ENCODE measurements around the gene ARL2. TPM values are rescaled to one million over a fixed set of nuclear protein-coding genes. Genes with fewer than 3 reads are reported as not detected.
"Not testable (repeated sequence)": the region's sequence is repeated elsewhere in the genome, so short reads cannot be mapped to it uniquely, and the experiment has no call there.

ARL2 gene
- total RNA-seq, 2 experiments from 2014 or later: 114 TPM

DNA sequence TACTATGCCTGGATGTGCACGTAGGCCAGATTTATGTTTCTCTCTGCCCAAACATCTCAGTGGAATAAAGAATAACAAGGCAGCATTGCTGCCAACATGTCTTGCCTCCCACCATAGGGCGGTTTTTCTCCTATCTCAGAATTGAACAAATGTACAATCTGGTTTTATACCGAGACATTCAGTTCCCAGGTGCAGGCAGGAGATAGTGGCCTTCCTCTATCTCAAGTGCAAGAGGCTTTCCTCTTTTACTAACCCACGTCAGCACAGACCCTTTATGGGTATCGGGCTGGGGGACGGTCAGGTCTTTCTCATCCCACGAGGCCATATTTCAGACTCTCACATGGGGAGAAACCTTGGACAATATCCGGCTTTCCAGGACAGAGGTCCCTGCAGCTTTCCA is 9.5 kb downstream of the ARL2 start:
- not testable (repeated sequence) for H3K27me3 Mint-ChIP-seq, H3K4me3 Mint-ChIP-seq, H3K36me3 Mint-ChIP-seq, H3K9me3 Mint-ChIP-seq, H3K27ac Mint-ChIP-seq, DNase-seq
- H3K4me1 Mint-ChIP-seq: peaks cover 12% of the 10 kb centered on the region

DNA sequence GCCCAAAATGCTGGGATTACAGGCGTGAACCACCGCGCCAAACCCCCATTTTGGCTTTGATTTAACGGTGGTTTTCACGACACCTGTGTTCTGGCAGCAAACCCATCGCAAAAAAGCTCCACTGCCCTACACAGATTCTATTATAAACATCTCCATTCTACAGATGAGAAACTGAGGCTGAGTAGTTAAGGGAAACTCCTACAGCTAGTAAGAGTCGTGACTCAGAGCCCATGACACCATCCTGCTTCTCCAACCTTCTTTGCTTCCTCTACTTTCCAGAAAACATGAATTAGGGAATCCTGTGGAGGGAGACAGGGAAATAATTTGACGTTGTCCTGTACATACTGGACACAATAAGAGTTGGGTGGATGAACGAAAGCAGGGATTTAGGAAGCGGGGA is 12.8 kb downstream of the ARL2 start:
- Mint-ChIP-seq H3K27ac (peak overlapping the region; percentile 80), H3K36me3 (peaks cover under 1% of the 10 kb centered on the region), H3K27me3 (no peaks in the 10 kb centered on the region), H3K4me3 (peak overlapping the region; percentile 73), H3K9me3 (no peaks in the 10 kb centered on the region), H3K4me1 (peaks cover 16% of the 10 kb centered on the region)
- DNase-seq: no peak

DNA sequence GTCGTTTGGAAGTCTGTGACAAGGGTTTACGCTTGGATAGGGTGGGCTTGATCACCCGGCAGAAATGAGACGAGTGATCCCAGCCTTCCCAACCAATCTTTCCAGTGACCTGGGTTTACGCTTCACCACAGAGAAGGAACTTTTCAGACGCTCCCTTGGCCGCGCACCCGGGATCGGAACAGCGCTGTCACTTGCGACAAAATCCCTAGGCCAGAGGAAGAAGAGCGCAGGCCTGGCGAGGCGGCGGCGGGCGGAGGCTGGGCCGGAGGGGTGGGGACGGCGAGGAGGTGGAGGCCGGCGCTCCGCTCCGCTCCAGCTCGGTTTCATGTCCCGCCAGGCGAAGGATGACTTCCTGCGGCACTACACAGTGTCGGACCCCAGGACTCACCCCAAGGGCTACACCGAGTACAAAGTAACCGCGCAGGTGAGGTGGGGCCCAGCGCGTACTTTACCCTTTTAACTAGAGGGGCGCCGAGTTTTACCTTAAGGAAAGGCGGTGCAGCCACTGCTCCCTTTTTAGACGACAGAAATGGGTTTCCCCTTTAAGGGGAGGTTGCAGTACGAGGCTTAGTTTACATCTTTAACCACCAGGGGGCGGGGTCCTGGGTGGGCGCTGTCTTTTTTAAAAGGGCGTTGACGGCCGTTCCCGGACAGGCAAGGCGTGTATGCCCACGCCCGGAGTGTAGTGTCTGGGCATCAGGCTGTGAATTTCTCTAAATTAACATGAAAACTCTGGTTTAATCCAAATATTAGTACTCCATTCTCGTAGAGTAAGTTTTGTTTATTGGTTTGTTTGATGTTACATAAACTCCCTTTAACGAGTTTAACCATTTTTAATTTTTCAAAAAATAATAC is 13.5 kb downstream of the ARL2 start, which contains the start of gene SNX15:
Gene SNX15, plus strand, starts transcription at position 227 of the 855 bp plus-strand sequence. Its CDS starts 99 bp downstream, at position 326.
- Mint-ChIP-seq H3K27ac (peak within 1 kb of the TSS; percentile 80), H3K4me1 (peaks cover 16% of the 10 kb centered on the region), H3K27me3 (no peaks in the 10 kb centered on the region), H3K4me3 (peak within 1 kb of the TSS; percentile 73), H3K9me3 (no peaks in the 10 kb centered on the region), H3K36me3 (peaks cover 1% of the 10 kb centered on the region)
- DNase-seq: peak; percentile 87

DNA sequence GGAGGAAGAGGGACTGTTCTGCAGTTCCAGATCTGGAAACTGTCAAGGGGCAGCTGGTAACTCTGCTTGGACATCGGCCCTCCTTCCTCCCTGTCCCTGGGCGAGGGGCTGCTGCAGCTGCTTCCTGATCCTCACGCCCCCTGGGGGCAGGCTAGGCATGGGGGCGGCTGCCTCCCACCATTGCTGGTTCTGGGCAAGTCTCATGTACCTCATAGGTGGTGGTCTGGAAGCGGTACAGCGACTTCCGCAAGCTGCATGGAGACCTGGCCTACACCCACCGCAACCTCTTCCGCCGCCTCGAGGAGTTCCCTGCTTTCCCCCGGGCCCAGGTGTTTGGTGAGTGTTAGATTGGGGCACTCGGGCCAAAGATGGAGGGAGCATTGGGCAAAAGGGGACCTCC is 18.3 kb downstream of the ARL2 start:
- Mint-ChIP-seq H3K27ac (no peak overlapping the region), H3K27me3 (no peaks in the 10 kb centered on the region), H3K36me3 (peaks cover 1% of the 10 kb centered on the region), H3K4me1 (peaks cover 12% of the 10 kb centered on the region), H3K4me3 (no peak overlapping the region), H3K9me3 (no peaks in the 10 kb centered on the region)
- no peak for DNase-seq

DNA sequence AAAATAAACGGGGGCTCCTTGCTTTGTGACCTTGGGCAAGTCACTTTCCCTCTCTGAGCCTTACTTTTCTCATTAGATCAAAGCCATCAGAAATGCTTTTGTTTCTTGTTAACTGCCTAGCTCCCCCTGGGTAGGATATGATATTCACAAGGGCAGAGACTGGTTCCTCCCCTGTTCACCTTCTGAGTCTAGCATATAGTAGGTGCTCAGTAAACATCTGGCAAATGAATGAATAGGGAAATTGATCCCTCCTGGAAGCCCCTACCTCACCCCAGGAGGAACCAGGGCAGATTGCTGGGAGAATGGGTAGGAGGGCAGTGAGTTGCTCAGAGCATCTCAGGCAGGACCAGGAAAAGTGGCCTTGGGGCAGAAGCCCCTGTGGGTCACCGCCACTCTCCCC is 20.5 kb downstream of the ARL2 start:
- H3K4me1 Mint-ChIP-seq: no peaks in the 10 kb centered on the region

DNA sequence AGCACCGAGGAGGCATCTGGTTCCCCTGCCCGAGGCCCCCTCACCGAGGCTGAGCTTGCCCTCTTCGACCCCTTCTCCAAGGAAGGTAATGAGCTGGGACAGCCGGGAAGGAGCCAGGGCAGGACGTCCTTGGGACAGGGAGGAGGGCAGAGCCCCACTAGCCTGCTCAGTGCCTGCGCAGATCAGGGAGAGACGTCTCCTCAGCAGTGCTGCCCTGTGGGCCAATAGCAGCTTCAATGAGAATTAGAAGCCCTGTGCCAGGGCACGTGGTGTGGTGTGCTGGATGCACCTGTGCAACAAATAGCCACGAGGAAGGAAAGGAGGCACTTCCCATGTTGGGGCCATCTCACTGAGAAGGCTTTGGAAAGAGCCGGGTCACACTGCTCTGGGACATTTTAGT is 21.6 kb downstream of the ARL2 start:
- H3K27ac Mint-ChIP-seq: no peak overlapping the region
- no peak for DNase-seq
- peaks cover 1% of the 10 kb centered on the region for H3K36me3 Mint-ChIP-seq
- H3K9me3 Mint-ChIP-seq: no peaks in the 10 kb centered on the region
- no peak overlapping the region for H3K4me3 Mint-ChIP-seq
- no peaks in the 10 kb centered on the region for H3K27me3 Mint-ChIP-seq
- H3K4me1 Mint-ChIP-seq: peaks cover 2% of the 10 kb centered on the region

More for the DNA sequence above, 20.5 kb downstream of the ARL2 start:
- no peaks in the 10 kb centered on the region for H3K9me3 Mint-ChIP-seq
- H3K27ac Mint-ChIP-seq: no peak overlapping the region
- peaks cover 1% of the 10 kb centered on the region for H3K36me3 Mint-ChIP-seq
- H3K27me3 Mint-ChIP-seq: no peaks in the 10 kb centered on the region
- no peak overlapping the region for H3K4me3 Mint-ChIP-seq
- DNase-seq: no peak

DNA sequence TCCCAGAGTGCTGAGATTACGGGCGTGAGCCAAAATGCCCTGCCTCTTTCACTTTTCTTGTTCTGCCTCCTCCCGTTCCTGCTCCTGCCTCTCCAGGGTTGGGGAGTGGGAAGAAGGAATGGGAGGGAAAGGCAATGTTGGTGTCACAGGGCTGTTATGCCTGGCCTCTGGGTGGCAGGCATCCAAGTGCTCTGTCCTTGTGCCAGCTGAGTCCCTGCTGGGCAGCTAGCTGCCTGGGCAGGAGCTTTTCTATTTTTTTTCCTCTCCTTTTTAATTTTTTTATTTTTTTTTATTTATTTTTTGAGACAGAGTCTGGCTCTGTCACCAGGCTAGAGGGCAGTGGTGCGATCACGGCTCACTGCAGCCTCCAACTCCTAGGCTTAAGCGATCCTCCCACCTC is 23.0 kb downstream of the ARL2 start:
- H3K27ac Mint-ChIP-seq: no peak overlapping the region
- H3K4me3 Mint-ChIP-seq: no peak overlapping the region
- H3K36me3 Mint-ChIP-seq: no peaks in the 10 kb centered on the region
- H3K9me3 Mint-ChIP-seq: no peaks in the 10 kb centered on the region
- H3K4me1 Mint-ChIP-seq: peaks cover 5% of the 10 kb centered on the region
- H3K27me3 Mint-ChIP-seq: no peaks in the 10 kb centered on the region
- DNase-seq: no peak

DNA sequence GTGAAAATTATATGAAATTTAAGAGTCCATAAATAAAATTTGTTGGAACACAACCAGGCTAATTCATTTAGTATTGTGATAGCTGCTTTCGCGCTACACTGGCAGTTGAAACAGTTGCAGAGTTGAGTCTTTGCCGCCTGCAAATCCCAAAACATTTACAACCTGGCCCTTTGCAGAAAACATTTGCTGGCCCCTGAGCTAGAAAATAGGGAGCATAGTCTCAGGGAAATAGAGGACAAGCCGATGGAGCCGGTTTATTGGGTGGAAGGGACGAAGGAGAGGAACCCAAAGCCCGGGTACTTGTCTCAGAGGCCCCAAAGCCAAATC is 26.5 kb downstream of the ARL2 start:
- Mint-ChIP-seq H3K4me3 (peak overlapping the region; percentile 83), H3K27ac (peak overlapping the region; percentile 93), H3K27me3 (no peaks in the 10 kb centered on the region), H3K9me3 (no peaks in the 10 kb centered on the region), H3K36me3 (peaks cover 11% of the 10 kb centered on the region), H3K4me1 (peaks cover 11% of the 10 kb centered on the region)
- no peak for DNase-seq

DNA sequence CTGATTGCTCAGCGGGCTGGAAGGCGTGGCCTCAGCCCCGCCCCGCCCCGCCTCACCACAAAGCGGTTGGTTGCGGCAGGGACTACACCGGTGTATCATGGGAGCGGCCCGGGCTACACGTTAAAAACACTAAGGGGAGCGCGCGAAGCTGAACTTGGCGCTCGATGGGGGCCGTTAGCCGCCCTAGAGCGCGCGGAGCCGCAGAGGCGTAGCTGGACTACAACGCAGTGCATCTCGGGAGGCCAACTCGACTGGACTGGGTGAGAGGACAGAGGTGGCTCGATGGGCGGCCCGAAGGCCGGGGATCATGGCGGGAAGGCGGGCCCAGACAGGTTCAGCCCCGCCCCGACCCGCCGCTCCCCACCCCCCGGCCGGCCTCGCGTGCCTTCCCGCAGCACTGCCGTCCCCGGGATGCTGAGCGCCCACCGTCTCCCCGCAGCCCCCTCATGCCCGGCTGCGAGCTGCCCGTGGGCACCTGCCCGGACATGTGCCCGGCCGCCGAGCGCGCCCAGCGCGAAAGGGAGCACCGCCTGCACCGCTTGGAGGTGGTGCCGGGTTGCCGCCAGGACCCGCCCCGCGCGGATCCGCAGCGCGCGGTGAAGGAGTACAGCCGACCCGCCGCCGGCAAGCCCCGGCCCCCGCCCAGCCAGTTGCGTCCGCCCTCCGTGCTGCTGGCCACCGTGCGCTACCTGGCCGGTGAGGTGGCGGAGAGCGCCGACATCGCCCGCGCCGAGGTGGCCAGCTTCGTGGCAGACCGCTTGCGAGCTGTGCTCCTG is 27.1 kb downstream of the ARL2 start, which contains the start of gene SAC3D1:
Gene SAC3D1, plus strand, starts transcription at position 364 of the 776 bp plus-strand sequence. Its CDS starts 83 bp downstream, at position 447.
- H3K9me3 Mint-ChIP-seq: no peaks in the 10 kb centered on the region

DNA sequence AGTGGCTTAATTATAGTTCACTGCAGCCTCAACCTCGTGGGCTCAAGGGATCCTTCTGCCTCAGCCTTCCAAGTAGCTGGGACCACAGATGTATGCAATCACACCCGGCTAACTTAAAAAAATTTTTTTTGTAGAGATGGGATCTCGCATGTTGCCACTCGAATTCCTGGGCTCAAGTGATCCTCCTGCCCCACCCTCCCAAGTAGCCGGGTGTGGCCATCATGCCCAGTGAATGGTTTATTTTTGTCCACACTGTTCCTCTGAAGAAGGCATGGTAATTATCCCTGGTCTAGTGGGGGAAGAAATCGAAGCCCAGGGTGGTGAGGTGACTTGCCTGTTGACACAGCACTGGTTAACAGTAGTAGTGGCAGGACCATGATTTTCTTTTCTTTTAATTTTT is 28.9 kb downstream of the ARL2 start:
- H3K27me3 Mint-ChIP-seq: no peaks in the 10 kb centered on the region
- peaks cover 24% of the 10 kb centered on the region for H3K4me1 Mint-ChIP-seq
- H3K4me3 Mint-ChIP-seq: peak overlapping the region; percentile 88
- no peak overlapping the region for H3K27ac Mint-ChIP-seq
- no peaks in the 10 kb centered on the region for H3K9me3 Mint-ChIP-seq
- peaks cover 11% of the 10 kb centered on the region for H3K36me3 Mint-ChIP-seq
- DNase-seq: no peak

More for the DNA sequence above, 27.1 kb downstream of the ARL2 start, which contains the start of gene SAC3D1:
- Mint-ChIP-seq H3K4me3 (peak within 1 kb of the TSS; percentile 88), H3K4me1 (peaks cover 11% of the 10 kb centered on the region), H3K27ac (peak within 1 kb of the TSS; percentile 93), H3K36me3 (peaks cover 11% of the 10 kb centered on the region), H3K27me3 (no peaks in the 10 kb centered on the region)
- DNase-seq: peak; percentile 93

DNA sequence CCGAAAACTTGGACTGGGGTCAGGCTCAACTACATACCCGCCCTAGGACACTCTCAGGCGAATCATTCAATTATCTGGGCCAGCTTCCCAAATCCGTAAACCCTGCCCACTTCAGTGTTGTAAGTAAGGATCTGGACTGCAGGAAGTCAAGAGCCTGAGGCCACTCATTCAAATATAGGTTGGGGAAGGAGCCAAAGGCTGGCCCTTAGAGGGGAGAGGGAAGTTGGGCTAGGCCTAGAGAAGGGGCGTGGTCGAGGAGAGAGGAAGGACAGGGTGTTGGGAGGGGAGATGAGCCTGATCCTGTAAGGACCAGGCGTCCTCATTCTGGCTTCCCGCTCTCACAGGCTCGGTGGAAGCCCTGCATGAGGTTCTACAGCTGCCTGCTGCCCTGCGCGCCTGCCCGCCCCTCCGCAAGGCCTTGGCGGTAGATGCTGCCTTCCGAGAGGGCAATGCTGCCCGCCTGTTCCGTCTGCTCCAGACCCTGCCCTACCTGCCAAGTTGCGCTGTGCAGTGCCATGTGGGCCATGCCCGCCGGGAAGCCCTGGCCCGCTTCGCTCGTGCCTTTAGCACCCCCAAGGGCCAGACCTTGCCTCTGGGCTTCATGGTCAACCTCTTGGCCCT is 30.0 kb downstream of the ARL2 start:
- peaks cover 11% of the 10 kb centered on the region for H3K36me3 Mint-ChIP-seq
- no peaks in the 10 kb centered on the region for H3K27me3 Mint-ChIP-seq
- no peak overlapping the region for H3K4me3 Mint-ChIP-seq

DNA sequence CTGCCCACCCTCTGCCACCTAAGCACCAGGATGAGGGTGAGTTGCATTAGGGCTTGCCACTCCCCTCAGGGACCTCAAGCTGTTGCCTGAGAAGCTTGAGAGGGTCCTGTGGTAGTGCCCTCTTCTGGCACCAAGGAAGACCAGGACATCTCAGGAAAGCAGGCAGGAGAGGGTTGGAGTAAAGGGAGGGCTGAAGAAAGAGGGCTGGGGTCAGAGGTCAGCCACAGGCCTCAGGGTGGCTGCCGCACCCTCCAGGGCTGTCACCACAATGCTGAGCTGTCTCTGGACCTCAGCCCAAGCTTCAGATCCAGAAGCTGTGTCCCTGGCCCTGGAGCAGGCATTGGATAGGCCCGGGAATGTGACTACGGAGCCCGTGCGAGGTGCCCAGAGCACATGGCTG is 31.1 kb downstream of the ARL2 start:
- no peak for DNase-seq
- Mint-ChIP-seq H3K27ac (no peak overlapping the region), H3K36me3 (peaks cover 11% of the 10 kb centered on the region), H3K4me1 (peaks cover 27% of the 10 kb centered on the region), H3K27me3 (no peaks in the 10 kb centered on the region), H3K9me3 (no peaks in the 10 kb centered on the region), H3K4me3 (no peak overlapping the region)

More for the DNA sequence above, 30.0 kb downstream of the ARL2 start:
- H3K9me3 Mint-ChIP-seq: no peaks in the 10 kb centered on the region
- no peak overlapping the region for H3K27ac Mint-ChIP-seq
- DNase-seq: no peak
- H3K4me1 Mint-ChIP-seq: peaks cover 27% of the 10 kb centered on the region

DNA sequence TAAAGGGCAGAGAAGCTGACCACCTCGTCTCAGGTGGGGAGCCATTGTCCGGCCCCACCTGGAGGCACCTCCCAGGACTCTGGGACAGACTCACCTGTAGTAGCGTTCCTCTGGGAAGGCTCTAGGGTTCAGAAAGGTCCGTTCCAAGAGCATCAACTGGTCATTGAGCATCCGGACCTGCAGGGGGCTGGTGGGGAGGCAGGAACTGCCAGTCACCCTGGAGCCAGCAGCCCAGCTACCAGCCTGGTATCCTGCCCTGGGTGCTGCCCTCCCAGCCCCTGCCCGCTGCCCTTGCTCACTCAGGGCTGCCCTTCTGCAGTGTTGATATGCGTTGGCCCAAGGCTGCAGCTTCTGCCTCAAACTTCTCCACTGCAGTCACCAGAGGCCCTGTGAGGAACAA is 31.8 kb downstream of the ARL2 start:
- DNase-seq: no peak
- Mint-ChIP-seq H3K9me3 (no peaks in the 10 kb centered on the region), H3K4me3 (no peak overlapping the region), H3K27me3 (no peaks in the 10 kb centered on the region), H3K36me3 (peaks cover 11% of the 10 kb centered on the region), H3K27ac (no peak overlapping the region), H3K4me1 (peaks cover 25% of the 10 kb centered on the region)

DNA sequence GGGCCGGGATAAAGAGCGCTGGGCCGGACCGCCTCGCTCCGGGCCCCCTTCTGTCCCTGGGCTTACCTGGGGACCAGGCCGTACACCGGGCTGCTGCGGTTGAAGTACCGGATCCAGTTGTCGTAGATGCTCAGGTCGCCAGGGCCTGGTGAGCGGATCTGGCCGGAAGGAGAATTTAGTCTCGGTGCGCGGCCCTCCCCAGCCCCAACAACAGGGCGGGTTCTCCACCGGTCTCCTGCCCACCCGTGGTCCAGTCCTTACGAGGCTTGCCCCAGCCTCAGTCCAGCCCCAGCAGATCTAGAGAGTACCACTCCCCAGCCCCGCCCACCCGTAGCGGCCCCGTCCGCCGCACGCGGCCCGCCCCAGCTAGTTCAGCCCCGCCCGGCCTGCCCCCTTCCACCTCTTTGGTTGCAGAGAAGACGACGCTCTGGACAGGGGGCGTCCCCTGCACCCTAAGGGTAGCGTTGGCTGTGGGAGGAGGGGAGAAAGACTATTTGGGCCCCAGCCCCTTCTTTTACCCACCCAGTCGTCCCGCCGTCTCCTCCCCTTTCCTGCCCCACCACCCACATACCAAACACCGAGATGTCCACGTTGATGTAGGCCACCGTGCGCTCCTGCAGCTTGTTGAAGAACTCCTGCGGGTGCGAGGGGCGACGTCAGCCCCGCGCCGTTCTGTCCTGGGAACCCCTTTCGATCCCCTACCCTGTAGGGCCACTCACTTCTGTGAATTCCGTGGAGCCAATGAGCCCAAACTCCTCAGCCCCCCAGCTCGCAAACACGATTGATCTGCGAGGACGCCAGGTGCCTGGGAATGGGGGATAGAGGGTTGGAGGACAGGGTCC is 33.8 kb downstream of the ARL2 start:
- Mint-ChIP-seq H3K4me1 (peaks cover 17% of the 10 kb centered on the region), H3K4me3 (peak overlapping the region; percentile 76), H3K27ac (peak overlapping the region; percentile 67), H3K36me3 (peaks cover 5% of the 10 kb centered on the region), H3K27me3 (no peaks in the 10 kb centered on the region), H3K9me3 (no peaks in the 10 kb centered on the region)
- DNase-seq: peak; percentile 32

Data from activated naive CD8-positive, alpha-beta T cell treated with anti-CD3 and anti-CD28 coated beads for 36 hours (primary cell).